Stomach smooth muscle (tissue), 2 donors: ENCODE measurements around the gene KCNAB2.
A peak's percentile ranks its signal among the peaks of the same experiment; 100 is the strongest.

Experiments
- H3K27ac ChIP-seq: one replicate; pipeline ENCODE4 v1.7.0; 2013; ENCODE audit warnings: mild to moderate bottlenecking, low read length, inconsistent platforms
- H3K27me3 ChIP-seq, 2 donors: one replicate each; pipeline ENCODE4 v1.7.0; 2013; ENCODE audit warnings: low read length in 2 of 2; ENCODE audit not compliant: insufficient read depth in 2 of 2, control insufficient read depth in 1 of 2
- H3K36me3 ChIP-seq, 2 donors: one replicate each; pipeline ENCODE4 v1.7.0; 2013; ENCODE audit warnings: low read length in 2 of 2; ENCODE audit not compliant: control insufficient read depth in 2 of 2, insufficient read depth in 2 of 2
- H3K4me1 ChIP-seq: one replicate; pipeline ENCODE4 v1.7.0; 2013; ENCODE audit warnings: low read length; ENCODE audit not compliant: control insufficient read depth, insufficient read depth
- H3K4me3 ChIP-seq, 2 donors: one replicate each; pipeline ENCODE4 v1.7.0; 2013; ENCODE audit warnings: low read length in 2 of 2
- H3K9ac ChIP-seq, 2 donors: one replicate each; pipeline ENCODE4 v1.7.0; 2013; ENCODE audit warnings: low read length in 2 of 2, mild to moderate bottlenecking in 1 of 2
- H3K9me3 ChIP-seq, 2 donors: one replicate each; pipeline ENCODE4 v1.7.0; 2013; ENCODE audit warnings: low read length in 2 of 2; ENCODE audit not compliant: control insufficient read depth in 2 of 2
- donor health status: healthy.
- donor health status: Pancreatic carcinoma.

The KCNAB2 gene

DNA sequence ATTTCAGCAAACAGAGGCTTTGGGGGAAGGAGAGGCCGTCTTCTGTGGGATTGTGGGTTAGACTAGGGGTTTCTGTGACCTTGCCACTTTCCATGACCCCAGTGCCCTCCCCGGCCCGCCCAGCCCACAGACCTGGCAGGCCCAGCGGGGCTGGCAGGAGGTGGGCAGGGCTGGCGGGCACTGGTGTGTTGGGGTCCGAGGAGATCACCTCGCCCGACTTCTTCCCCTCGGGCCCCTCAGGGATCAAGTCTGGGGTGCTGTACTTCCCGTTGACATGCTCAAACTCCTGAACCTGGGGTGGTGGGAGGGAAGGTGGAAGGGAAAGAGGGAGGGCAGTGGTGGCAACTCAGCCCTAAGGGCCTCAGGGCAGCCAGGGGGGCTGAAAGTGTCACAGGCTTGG, 78.1 kb downstream of the KCNAB2 start:
- Histone ChIP-seq H3K9ac (no peak overlapping the region), H3K4me1 (peaks cover 5% of the 10 kb centered on the region), H3K9me3 (no peaks in the 10 kb centered on the region), H3K4me3 (no peak overlapping the region), H3K27me3 (no peaks in the 10 kb centered on the region), H3K36me3 (no peaks in the 10 kb centered on the region), H3K27ac (no peak overlapping the region)

DNA sequence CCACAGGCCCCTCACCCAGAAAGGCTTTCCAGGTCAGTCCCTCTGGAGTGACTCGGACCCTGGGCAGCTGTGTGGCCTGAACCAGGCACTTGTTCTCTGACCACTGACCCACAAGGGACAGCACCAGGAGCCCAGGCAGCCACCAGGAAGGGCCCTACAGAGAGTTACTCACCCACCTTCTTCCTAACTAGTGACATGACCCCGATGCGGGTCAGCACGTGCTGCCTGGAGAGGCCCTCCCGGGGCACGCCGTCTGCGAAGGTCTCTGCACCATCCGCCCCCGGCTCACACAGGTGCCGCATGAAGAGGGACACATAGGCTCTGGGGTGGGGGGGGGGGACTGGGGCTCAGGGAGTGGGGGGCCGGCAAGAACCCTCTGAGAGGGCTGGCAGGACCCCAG, 78.7 kb downstream of the KCNAB2 start:
- Histone ChIP-seq H3K36me3 (no peaks in the 10 kb centered on the region), H3K9me3 (no peaks in the 10 kb centered on the region), H3K27ac (no peak overlapping the region), H3K4me1 (peaks cover 5% of the 10 kb centered on the region), H3K4me3 (no peak overlapping the region), H3K27me3 (no peaks in the 10 kb centered on the region), H3K9ac (no peak overlapping the region)

DNA sequence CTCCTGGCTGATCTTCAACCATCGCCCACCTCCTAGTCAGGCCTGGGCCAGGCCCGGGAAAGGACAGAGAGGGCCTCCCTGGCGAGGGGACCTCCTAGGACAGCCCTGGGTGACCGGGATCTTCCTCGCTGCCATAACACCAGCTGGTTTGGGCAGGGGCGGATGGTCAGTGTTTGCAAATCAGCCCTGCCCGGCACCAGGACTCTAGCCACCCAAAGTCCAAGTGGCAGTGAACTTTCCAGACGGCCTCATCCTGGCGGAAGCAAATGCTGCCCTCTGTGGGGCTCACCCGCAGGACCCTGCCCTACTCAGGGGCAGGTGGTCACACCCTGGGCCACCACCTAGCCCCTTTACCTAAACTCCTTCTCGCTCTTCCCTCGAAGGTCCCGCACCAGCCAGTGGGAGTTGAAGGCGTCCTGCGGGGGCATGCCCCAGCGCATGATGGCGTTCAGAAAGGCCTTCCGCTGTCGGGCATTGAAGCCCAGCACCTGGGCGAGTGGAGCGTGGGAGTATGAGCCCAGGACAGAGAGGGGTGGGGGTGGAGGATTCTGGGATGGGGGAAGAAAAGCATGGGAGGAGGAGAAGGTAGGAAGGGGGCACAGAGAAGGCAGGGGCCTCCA, 79.2 kb downstream of the KCNAB2 start:
- Histone ChIP-seq H3K9ac (no peak overlapping the region), H3K4me1 (peaks cover 5% of the 10 kb centered on the region), H3K4me3 (no peak overlapping the region), H3K9me3 (no peaks in the 10 kb centered on the region), H3K27me3 (no peaks in the 10 kb centered on the region), H3K27ac (no peak overlapping the region), H3K36me3 (no peaks in the 10 kb centered on the region)

DNA sequence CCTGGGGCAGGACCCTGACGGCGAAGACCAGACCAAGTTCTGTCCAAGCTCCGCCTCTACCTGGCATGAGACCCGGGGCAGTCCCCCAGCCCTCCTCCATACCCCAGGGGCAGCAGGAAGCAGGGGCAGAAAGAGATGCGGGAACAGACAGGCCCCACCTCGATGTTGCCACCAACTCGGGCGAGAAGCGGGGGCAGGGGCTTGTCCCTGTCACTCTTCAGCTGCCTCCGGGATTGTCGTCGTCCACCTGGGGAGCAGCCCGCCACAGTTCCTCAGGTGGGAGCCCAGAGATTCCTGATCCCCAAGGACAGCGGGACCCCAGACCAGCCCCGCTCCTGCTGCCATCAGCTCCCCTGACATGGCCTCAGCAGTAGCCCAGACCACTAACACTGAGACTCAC, 79.7 kb downstream of the KCNAB2 start:
- H3K4me3 ChIP-seq = no peak overlapping the region
- H3K27ac ChIP-seq = no peak overlapping the region
- no peaks in the 10 kb centered on the region for H3K36me3 ChIP-seq
- no peak overlapping the region for H3K9ac ChIP-seq
- H3K9me3 ChIP-seq = no peaks in the 10 kb centered on the region
- peaks cover 5% of the 10 kb centered on the region for H3K4me1 ChIP-seq
- H3K27me3 ChIP-seq = no peaks in the 10 kb centered on the region

DNA sequence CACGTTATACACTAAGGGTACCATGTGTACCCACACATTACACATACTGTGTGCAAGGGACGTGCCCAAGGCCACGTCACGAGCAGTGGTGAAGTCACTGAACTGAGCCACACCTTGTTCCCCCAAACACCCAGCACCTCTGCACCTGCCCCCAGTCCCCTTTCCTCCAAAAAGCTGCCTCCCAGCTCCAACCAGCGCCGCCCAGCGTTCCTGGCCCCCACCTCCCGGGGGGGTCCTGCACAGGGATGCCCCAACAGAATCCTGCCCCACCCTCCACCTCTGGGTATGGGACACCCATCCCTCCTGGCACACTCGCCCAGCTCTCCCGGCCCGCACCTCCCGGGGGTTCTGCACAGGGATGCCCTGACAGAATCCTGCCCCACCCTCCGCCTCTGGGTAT, 80.3 kb downstream of the KCNAB2 start:
- Histone ChIP-seq H3K4me3 (no peak overlapping the region), H3K27ac (no peak overlapping the region), H3K27me3 (no peaks in the 10 kb centered on the region), H3K9me3 (no peaks in the 10 kb centered on the region), H3K4me1 (peaks cover 5% of the 10 kb centered on the region), H3K36me3 (no peaks in the 10 kb centered on the region), H3K9ac (no peak overlapping the region)

DNA sequence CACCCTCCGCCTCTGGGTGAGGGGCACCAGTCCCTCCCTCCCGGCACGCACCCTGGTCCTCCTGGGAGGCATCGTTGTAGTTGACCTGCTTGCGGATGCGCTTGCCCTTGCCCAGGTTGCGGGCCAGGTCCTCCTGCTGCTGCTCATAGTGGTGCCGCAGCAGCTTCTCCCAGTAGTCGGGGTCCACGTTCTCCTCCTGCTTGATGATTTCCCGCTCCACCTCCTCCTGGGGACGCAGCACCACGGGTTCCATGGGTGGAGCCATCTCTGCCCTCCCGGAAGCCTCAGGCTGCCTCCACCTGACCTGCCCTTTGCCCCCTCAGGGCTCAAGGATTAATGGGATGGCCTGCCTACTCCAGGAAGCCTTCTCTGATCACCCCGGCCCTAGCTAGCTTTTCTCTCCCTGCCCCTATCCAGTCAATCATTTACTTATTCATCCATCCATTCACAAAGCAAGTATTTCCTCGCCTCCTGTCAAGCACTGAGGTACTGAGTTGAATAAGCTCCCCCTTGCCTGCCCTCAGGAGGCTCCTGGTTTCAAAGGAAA, 80.9 kb downstream of the KCNAB2 start:
- H3K9me3 ChIP-seq = no peaks in the 10 kb centered on the region
- H3K4me3 ChIP-seq = no peak overlapping the region
- H3K27me3 ChIP-seq = no peaks in the 10 kb centered on the region
- peaks cover 5% of the 10 kb centered on the region for H3K4me1 ChIP-seq
- H3K36me3 ChIP-seq = no peaks in the 10 kb centered on the region
- H3K27ac ChIP-seq = no peak overlapping the region
- H3K9ac ChIP-seq = no peak overlapping the region

DNA sequence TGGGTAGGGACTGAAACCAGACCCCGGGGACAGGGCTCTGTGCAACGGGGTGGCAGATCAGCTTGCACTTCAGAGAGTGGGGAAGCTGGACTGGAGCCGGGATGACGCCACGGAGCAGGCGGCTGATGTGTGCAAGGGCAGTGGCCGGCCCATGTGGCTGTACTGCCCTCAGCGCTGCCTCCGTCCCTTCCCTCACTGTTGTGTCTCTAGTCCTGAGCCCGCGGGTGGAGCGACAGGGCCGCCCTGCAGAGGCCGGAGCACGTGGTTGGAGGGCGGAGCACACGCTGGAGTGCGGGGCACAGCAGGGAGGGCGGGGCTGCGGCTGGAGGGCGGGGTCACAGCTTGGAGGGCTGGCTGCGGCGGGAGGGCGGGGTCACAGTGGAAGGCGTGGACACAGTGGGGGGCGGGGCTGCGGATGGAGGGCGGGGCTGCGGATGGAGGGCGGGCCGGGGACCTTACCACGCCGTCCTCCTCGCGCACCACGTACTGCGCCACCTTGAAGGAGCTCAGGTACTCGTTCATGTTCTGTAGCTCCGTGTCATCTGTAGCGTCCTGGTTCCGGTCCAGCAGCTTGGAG, 82.0 kb downstream of the KCNAB2 start:
- H3K36me3 ChIP-seq = no peaks in the 10 kb centered on the region
- no peak overlapping the region for H3K9ac ChIP-seq
- peak overlapping the region; percentile 25 to 64 for H3K4me3 ChIP-seq
- peaks cover 0 to 7% of the 10 kb centered on the region in 2 donors for H3K9me3 ChIP-seq
- peaks cover 5% of the 10 kb centered on the region for H3K4me1 ChIP-seq
- no peak overlapping the region for H3K27ac ChIP-seq
- no peaks in the 10 kb centered on the region for H3K27me3 ChIP-seq

DNA sequence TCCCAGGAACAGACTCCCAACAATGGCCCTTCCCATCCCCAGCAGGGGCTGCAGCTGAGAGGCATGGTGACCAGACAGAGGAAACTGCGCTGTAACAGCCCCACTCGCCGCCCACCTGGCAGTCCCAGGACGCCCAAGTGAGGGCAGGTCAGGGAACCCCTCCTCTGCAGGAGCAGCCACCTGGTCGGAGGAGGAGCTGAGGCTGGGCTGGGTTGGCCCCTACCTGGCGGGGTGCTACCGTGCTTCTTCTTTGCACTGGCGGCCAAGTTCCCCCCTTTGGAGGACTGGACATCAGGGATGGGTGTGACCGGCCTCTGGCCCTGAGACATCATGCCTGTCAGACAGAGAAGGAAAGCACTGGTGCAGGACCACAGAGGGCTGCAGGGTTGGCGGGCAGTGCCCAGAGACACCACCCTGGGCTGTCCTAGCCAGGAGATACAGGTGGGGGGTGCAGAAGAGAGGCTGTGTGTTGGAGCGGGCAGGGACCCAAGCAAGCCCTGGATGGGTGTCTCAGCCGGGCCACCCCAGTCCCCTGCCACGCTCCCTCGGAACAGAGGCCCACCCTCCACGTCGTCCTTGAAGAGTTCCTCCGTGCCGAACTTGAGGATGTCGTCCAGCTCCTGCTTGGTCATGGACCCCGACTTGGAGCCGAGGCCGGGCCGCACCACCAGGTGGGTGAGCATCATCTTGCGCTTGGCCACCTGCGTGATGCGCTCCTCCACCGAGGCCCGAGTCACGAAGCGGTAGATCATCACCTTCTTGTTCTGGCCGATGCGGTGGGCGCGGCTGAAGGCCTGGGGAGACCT, 82.8 kb downstream of the KCNAB2 start:
- peaks cover 5% of the 10 kb centered on the region for H3K4me1 ChIP-seq
- no peak overlapping the region for H3K9ac ChIP-seq
- no peak overlapping the region for H3K4me3 ChIP-seq
- no peak overlapping the region for H3K27ac ChIP-seq
- H3K27me3 ChIP-seq = no peaks in the 10 kb centered on the region
- H3K36me3 ChIP-seq = no peaks in the 10 kb centered on the region
- peaks cover 0 to 7% of the 10 kb centered on the region in 2 donors for H3K9me3 ChIP-seq

DNA sequence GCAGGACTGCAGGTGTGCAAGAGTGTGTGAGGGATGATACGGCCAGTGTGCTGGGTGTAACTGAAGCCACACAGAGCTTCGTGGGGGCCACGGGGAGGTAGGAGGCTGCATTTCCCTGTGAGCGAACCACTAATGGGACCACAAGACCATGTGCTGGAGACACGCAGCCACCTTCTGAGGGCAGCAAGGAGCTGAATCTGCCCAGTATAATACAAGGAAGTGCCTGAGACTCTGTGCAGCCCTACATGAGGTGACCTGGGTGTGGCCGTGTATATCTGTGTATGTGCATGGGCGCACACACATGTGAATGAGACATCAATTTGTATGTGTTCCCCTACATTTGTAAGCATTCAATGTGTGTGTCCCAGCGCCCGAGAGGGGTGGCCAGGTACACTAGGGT, 83.6 kb downstream of the KCNAB2 start:
- Histone ChIP-seq H3K4me1 (peaks cover 5% of the 10 kb centered on the region), H3K9ac (no peak overlapping the region), H3K27me3 (no peaks in the 10 kb centered on the region), H3K36me3 (no peaks in the 10 kb centered on the region), H3K27ac (no peak overlapping the region), H3K9me3 (peaks cover 0 to 7% of the 10 kb centered on the region in 2 donors), H3K4me3 (no peak overlapping the region)

DNA sequence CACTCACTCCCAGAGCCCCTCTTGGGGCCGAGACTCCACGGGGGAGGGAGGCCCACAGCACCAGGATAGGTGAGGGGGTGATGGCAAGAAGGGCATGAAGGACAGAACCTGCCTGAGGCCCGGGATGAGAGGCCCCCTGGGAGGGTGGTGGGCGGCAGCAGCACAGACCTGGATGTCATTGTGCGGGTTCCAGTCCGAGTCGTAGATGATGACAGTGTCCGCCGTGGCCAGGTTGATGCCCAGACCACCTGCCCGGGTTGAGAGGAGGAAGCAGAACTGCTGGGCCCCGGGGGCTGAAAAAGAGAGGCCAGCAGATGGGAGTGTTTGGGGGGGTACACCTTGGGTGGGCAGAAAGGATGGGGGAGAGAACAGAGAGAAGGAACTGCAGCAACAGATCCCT, 84.3 kb downstream of the KCNAB2 start:
- peaks cover 0 to 7% of the 10 kb centered on the region in 2 donors for H3K9me3 ChIP-seq
- H3K36me3 ChIP-seq = no peaks in the 10 kb centered on the region
- no peak overlapping the region for H3K9ac ChIP-seq
- no peak overlapping the region for H3K27ac ChIP-seq
- H3K27me3 ChIP-seq = no peaks in the 10 kb centered on the region
- no peak overlapping the region for H3K4me3 ChIP-seq
- H3K4me1 ChIP-seq = peaks cover 5% of the 10 kb centered on the region
